RWPE1 (cell line): Measurements from ENCODE around the gene SLC22A24.

Source experiments
- CTCF ChIA-PET: fragments of 350-600 bp; sonication (Branson Sonifier 250); formaldehyde crosslinking; extraction: SDS; loops from one replicate; lab custom pipeline; 2021; lab: Yijun Ruan, JAX
- POLR2A ChIA-PET: fragments of 400-600 bp; formaldehyde crosslinking; extraction: SDS; loops from one replicate; lab custom pipeline; 2020; ENCODE audit warnings: antibody characterized with exemption; ENCODE audit not compliant: low non-redundant PET; lab: Yijun Ruan, JAX
- DNase-seq: peaks from one replicate; pipeline ENCODE4 v3.0.0; 2012; ENCODE audit warnings: low spot score
- H3K27ac ChIP-seq: fragments of 450-650 bp; 2 replicates; pipeline ENCODE4 v1.5.1; 2017
- TF ChIP-seq, protein P1 (sequence below): fragments of 450-650 bp; conservative IDR thresholded peaks from 2 replicates; pipeline ENCODE4 v1.5.1; 2017; ENCODE audit warnings: low read depth, mild to moderate bottlenecking

SLC22A24 gene

DNA sequence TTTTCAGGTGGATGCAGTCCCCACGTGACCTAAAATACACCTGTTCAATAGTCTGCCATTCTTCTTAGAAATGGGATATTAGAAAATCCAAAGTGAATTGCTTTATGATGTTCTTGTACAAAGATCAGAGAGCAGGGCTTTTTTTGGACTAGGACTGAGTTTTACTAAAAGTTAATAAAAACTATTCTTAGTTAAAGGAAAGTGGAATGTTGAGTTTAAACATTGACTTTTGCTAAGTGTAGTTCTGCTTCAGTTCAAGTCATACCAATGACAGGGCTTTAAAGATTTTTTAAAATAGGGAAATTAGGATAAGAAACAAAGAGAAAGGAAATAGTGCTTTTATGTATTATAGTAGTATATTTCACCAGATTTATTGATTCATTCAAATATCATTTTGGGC is at the start of gene SLC22A24:
SLC22A24 (minus strand) TSS at position 101 of the 400 bp plus-strand sequence. CDS start 442 bp downstream, outside the sequence.
- TF ChIP-seq, protein P1, sequence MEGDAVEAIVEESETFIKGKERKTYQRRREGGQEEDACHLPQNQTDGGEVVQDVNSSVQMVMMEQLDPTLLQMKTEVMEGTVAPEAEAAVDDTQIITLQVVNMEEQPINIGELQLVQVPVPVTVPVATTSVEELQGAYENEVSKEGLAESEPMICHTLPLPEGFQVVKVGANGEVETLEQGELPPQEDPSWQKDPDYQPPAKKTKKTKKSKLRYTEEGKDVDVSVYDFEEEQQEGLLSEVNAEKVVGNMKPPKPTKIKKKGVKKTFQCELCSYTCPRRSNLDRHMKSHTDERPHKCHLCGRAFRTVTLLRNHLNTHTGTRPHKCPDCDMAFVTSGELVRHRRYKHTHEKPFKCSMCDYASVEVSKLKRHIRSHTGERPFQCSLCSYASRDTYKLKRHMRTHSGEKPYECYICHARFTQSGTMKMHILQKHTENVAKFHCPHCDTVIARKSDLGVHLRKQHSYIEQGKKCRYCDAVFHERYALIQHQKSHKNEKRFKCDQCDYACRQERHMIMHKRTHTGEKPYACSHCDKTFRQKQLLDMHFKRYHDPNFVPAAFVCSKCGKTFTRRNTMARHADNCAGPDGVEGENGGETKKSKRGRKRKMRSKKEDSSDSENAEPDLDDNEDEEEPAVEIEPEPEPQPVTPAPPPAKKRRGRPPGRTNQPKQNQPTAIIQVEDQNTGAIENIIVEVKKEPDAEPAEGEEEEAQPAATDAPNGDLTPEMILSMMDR = no peak
- no peak within 1 kb of the TSS for H3K27ac ChIP-seq
- ChIA-PET CTCF (interaction anchor here (0.6 kb wide), 1 partner anchor 42 kb away, joined by 4 read pairs; no protein-coding TSS in a partner anchor), POLR2A (no interaction called here)
- no peak for DNase-seq

- POLR2A ChIA-PET = no interaction called here
- CTCF ChIA-PET = no interaction called here
- H3K27ac ChIP-seq = no peak overlapping the region
- TF ChIP-seq, protein P1 = no peak
- DNase-seq = no peak
Measured at GRCh38 chr11:63180536-63180935, 36.5 kb upstream of the SLC22A24 start.

- POLR2A ChIA-PET = interaction anchor here (0.6 kb wide), 1 partner anchor 130 kb away, joined by 4 read pairs; no protein-coding TSS in a partner anchor
Measured at GRCh38 chr11:63179432-63180041, 35.5 kb upstream of the SLC22A24 start.

DNA sequence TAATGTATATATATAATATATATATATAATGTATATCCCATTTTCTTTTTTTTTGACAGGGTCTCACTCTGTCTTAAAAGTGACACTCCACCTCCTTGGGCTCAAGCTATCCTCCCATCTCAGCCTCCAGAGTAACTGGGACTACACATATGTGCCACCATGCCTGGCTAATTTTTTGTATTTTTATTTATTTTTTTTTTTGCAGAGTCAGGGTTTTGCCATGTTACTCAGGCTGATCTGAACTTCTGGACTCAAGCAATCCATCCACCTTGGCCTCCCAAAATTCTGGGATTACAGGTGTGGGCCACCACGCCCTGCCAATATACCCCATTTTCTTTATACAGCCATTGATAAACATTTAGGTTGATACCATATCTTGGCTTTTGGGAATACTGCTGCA is 33.9 kb upstream of the SLC22A24 start:
- H3K27ac ChIP-seq = no peak overlapping the region
- TF ChIP-seq, protein P1 = no peak
- POLR2A ChIA-PET = no interaction called here
- no peak for DNase-seq
- CTCF ChIA-PET = no interaction called here

More at GRCh38 chr11:63179432-63180041, 35.5 kb upstream of the SLC22A24 start:
- CTCF ChIA-PET = no interaction called here
- DNase-seq = no peak
- TF ChIP-seq, protein P1 = no peak
- H3K27ac ChIP-seq = no peak overlapping the region

- TF ChIP-seq, protein P1 = no peak
- no peak overlapping the region for H3K27ac ChIP-seq
- peak; percentile 1 for DNase-seq
- CTCF ChIA-PET = no interaction called here
- POLR2A ChIA-PET = no interaction called here
Measured at GRCh38 chr11:63165706-63166310, 21.8 kb upstream of the SLC22A24 start.

- POLR2A ChIA-PET = no interaction called here
- TF ChIP-seq, protein P1 = no peak
- CTCF ChIA-PET = no interaction called here
- DNase-seq = no peak
- no peak overlapping the region for H3K27ac ChIP-seq
Measured at GRCh38 chr11:63155794-63156193, 11.8 kb upstream of the SLC22A24 start.
